GM12878 (cell line): ENCODE data around the gene NRSN2. TPM values are rescaled to one million over a fixed set of nuclear protein-coding genes. Genes with fewer than 3 reads are reported as not detected.
A peak's percentile ranks its signal among the peaks of the same experiment; 100 is the strongest.

ENCODE experiments used
- ATF7 ChIP-seq: fragments of 450-650 bp; IDR thresholded peaks from 2 replicates; pipeline ENCODE4 v1.6.1; 2016; ENCODE audit warnings: low read depth, mild to moderate bottlenecking
- BCLAF1 ChIP-seq: fragments of 450-650 bp; IDR thresholded peaks from 2 replicates; pipeline ENCODE4 v1.6.1; 2017; ENCODE audit warnings: antibody characterized with exemption, mild to moderate bottlenecking, moderate library complexity
- CREB1 ChIP-seq: IDR thresholded peaks from 2 replicates; pipeline ENCODE4 v1.6.1; 2012; ENCODE audit warnings: low read depth, mild to moderate bottlenecking, inconsistent platforms
- DPF2 ChIP-seq: fragments of 450-650 bp; IDR thresholded peaks from 2 replicates; pipeline ENCODE4 v1.6.1; 2017; ENCODE audit warnings: mild to moderate bottlenecking
- E2F8 ChIP-seq: fragments of 450-650 bp; IDR thresholded peaks from 2 replicates; pipeline ENCODE4 v1.6.1; 2018; ENCODE audit warnings: mild to moderate bottlenecking, low read depth, moderate library complexity; ENCODE audit not compliant: partially characterized antibody
- EGR1 ChIP-seq, 2 experiments: IDR thresholded peaks; 1 replicate in 1 of 2; 2 replicates in 1 of 2; pipeline ENCODE4 v1.6.1; 2011 to 2012; ENCODE audit warnings: low read depth in 2 of 2, low read length in 2 of 2, borderline replicate concordance in 1 of 2, mild to moderate bottlenecking in 1 of 2, moderate library complexity in 1 of 2
- ELK1 ChIP-seq: IDR thresholded peaks from 2 replicates; pipeline ENCODE4 v1.6.1; 2012; ENCODE audit warnings: low read depth, low read length, improper control_type of control experiment
- GABPA ChIP-seq: IDR thresholded peaks from 2 replicates; pipeline ENCODE4 v1.6.1; 2014; ENCODE audit warnings: antibody characterized with exemption, low read depth, mild to moderate bottlenecking, inconsistent platforms
- HDGF ChIP-seq: fragments of 450-650 bp; IDR thresholded peaks from 2 replicates; pipeline ENCODE4 v1.6.1; 2016; ENCODE audit warnings: antibody characterized with exemption
- MEF2B ChIP-seq: fragments of 450-650 bp; IDR thresholded peaks from 2 replicates; pipeline ENCODE4 v1.6.1; 2018; ENCODE audit warnings: mild to moderate bottlenecking, moderate library complexity; ENCODE audit not compliant: partially characterized antibody, poor library complexity, severe bottlenecking
- NBN ChIP-seq: fragments of 450-650 bp; IDR thresholded peaks from 2 replicates; pipeline ENCODE4 v1.6.1; 2016
- PML ChIP-seq: IDR thresholded peaks from 2 replicates; pipeline ENCODE4 v1.6.1; 2012; ENCODE audit warnings: low read length, inconsistent platforms
- POLR2AphosphoS5 ChIP-seq: IDR thresholded peaks from 2 replicates; pipeline ENCODE4 v1.6.1; 2011; ENCODE audit warnings: mild to moderate bottlenecking, low read length, inconsistent platforms
- RELA ChIP-seq: fragments of 450-650 bp; IDR thresholded peaks from 2 replicates; pipeline ENCODE4 v1.8.0; 2014; ENCODE audit warnings: borderline replicate concordance; ENCODE audit not compliant: partially characterized antibody
- RELB ChIP-seq: fragments of 450-650 bp; IDR thresholded peaks from 2 replicates; pipeline ENCODE4 v1.6.1; 2017; ENCODE audit warnings: low read depth, mild to moderate bottlenecking, moderate library complexity
- RFX5 ChIP-seq: IDR thresholded peaks from 2 replicates; pipeline ENCODE4 v1.6.1; 2011; ENCODE audit warnings: low read depth, low read length, improper control_type of control experiment
- SMAD5 ChIP-seq: IDR thresholded peaks from 2 replicates; pipeline ENCODE4 v1.6.1; 2016; ENCODE audit warnings: antibody characterized with exemption, low read depth
- SRF ChIP-seq, 2 experiments: IDR thresholded peaks; 2 replicates each; pipeline ENCODE4 v1.6.1; 2011; ENCODE audit warnings: low read depth in 2 of 2, low read length in 2 of 2, mild to moderate bottlenecking in 1 of 2, moderate library complexity in 1 of 2
- TAF1 ChIP-seq: IDR thresholded peaks from 2 replicates; pipeline ENCODE4 v1.6.1; 2011; ENCODE audit warnings: mild to moderate bottlenecking, low read depth, low read length, borderline replicate concordance
- TCF3 ChIP-seq: IDR thresholded peaks from 2 replicates; pipeline ENCODE4 v1.6.1; 2012; ENCODE audit warnings: low read depth, mild to moderate bottlenecking, low read length, borderline replicate concordance; ENCODE audit not compliant: insufficient read depth
- polyA plus RNA-seq, 11 experiments: library from polyadenylated mRNA; depleted of rRNA in 4 of 11; unstranded in 6 of 11; stranded (reverse) in 5 of 11; fragments of >200 nt; fragmentation: Nextera tagmentation in 4 of 11; fragmentation: Illumina TruSeq in 1 of 11; extraction: Ambion mirVana in 4 of 11; extraction: Trizol in 1 of 11; gene quantifications; 1 replicate in 1 of 11; 2 replicates in 10 of 11; pipeline versions ENCODE4 v1.2.1 to v1.2.3, GENCODE V29; 2011 to 2016; ENCODE audit warnings: inconsistent platforms in 2 of 11, missing spikeins in 2 of 11, low read depth in 1 of 11
- total RNA-seq, 4 experiments: library from RNA; depleted of rRNA in 3 of 4; stranded (reverse); fragments of >200 nt in 3 of 4; fragmentation: Illumina TruSeq in 1 of 4; extraction: Trizol in 1 of 4; gene quantifications; 2 replicates each; pipeline versions ENCODE4 v1.2.1 to v1.2.3, GENCODE V29; 2013 to 2021

Gene NRSN2
- total and polyA plus RNA-seq, 10 of the 15 experiments (the other 5 are each of a cell fraction or from before 2014, with no cell fraction given), result 6.2 to 32.4 (median 13.0) TPM

- TF ChIP-seq BCLAF1 (no peak), RELB (peak; percentile 54), CREB1 (peak; percentile 58), TAF1 (no peak), TCF3 (0 out of 2 replicates have a peak, but pooled peaks have one; percentile 31), SMAD5 (0 out of 2 replicates have a peak, but pooled peaks have one; percentile 36), POLR2AphosphoS5 (peak; percentile 56; the same call in 1 of the 2 replicates), MEF2B (peak; percentile 49), RFX5 (peak; percentile 60; the same call in 1 of the 2 replicates), PML (no peak), ATF7 (peak; percentile 36; the same call in 1 of the 2 replicates), RELA (peak; percentile 13), HDGF (peak; percentile 50; the same call in 1 of the 2 replicates), DPF2 (peak; percentile 17; the same call in 1 of the 2 replicates), EGR1 (IDR thresholded peaks at IDR 0.05; ENCODE audit: borderline replicate concordance in 1 of 2, low read depth in 2 of 2, low read length in 2 of 2) (peak in 1 of 2 experiments; percentile 61; a peak in 1 of 3 replicates), GABPA (no peak), NBN (0 out of 2 replicates have a peak, but pooled peaks have one; percentile 41), E2F8 (no peak), ELK1 (0 out of 2 replicates have a peak, but pooled peaks have one; percentile 11), SRF (IDR thresholded peaks at IDR 0.05; ENCODE audit: low read depth in 2 of 2, low read length in 2 of 2) (no peak)
These were observed 19.5 kb upstream of the NRSN2 start (continued) for GRCh38 chr20:327186-328026.
